A549 treated with Hydrocortisone at 1 μM for 4 hours (cell line): Measurements from ENCODE around the gene ATG4C. TPM values are rescaled to one million over a fixed set of nuclear protein-coding genes. Genes with fewer than 3 reads are reported as not detected.

Experiments used
- total RNA-seq: library from RNA; stranded (reverse); fragments of 200-300 nt; extraction: Qiagen RNA extraction; gene quantifications from 5 replicates; pipeline ENCODE4 v1.2.3, GENCODE V29; 2022

Gene ATG4C
- 3.1 to 5.7 TPM (median 4.1 TPM) in 5 replicates for total RNA-seq

GRCh38 chr1:62783736-62784508 lies at the start of gene ATG4C:
Gene ATG4C (plus strand): TSS chr1:62784132. CDS start chr1:62803787, 19,655 bp downstream.

Other genes with a start within 250 kb of the ATG4C start
- gene ANGPTL3, start 186.6 kb upstream of the ATG4C start, total RNA-seq, result not detected in 5 replicates
- 10.1 to 26.9 TPM (median 20.2 TPM) in 5 replicates for gene DOCK7, start 95.7 kb upstream of the ATG4C start, total RNA-seq